HG03558 (cell line): ENCODE data around the gene MYBPC2.
"Not testable (repeated sequence)": the region's sequence is repeated elsewhere in the genome, so short reads cannot be mapped to it uniquely, and the experiment has no call there.

ENCODE experiments used
- ATAC-seq: cut with Tn5 transposase; IDR thresholded peaks from one replicate; pipeline ENCODE4 v1.9.1; 2021; ENCODE audit warnings: moderate number of reproducible peaks; ENCODE audit not compliant: unreplicated experiment; ENCODE audit errors: extremely low read depth

MYBPC2 gene

DNA sequence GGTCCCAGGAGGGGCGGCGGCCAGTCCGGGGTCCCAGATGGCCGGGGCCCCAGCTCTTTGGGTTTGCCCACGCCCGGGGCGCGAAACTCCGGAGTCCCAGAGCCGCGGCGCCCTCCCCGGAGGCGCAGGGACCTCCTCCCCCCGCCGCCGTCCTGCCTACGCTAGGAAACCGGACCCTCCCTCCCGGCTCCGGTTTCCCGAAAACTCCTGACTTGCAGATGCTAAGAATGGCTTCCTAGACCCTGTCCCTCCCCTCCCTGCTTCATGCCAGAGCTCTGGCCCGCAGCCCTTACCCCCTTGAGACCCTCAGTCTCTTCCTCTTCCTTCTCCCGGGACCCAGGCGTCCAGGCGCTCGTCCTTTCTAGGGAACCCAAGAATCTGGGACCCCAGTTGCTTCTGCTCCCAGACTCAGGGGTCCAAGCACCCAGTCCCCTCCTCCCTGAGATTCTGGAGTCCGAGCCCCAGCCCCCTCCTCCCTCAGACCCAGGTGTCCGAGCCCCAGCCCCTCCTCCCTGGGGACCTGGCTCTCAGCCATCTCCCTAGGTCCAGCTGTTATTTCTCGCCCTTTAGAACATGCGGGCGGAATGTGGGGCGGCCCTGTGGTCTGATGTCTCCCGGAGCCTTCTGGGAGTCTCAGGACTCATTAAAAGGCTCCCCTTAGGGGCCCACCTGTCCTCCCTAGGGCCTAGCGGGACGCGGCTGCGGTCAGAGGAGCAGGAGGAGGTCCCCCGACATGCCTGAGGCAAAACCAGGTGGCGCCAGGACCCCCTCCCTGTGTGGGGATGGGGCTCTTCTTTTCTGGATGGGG is at the start of gene MYBPC2:
Gene MYBPC2, plus strand, starts transcription at position 672 of the 808 bp plus-strand sequence. Its CDS starts 62 bp downstream, at position 734.
- no peak for ATAC-seq

DNA sequence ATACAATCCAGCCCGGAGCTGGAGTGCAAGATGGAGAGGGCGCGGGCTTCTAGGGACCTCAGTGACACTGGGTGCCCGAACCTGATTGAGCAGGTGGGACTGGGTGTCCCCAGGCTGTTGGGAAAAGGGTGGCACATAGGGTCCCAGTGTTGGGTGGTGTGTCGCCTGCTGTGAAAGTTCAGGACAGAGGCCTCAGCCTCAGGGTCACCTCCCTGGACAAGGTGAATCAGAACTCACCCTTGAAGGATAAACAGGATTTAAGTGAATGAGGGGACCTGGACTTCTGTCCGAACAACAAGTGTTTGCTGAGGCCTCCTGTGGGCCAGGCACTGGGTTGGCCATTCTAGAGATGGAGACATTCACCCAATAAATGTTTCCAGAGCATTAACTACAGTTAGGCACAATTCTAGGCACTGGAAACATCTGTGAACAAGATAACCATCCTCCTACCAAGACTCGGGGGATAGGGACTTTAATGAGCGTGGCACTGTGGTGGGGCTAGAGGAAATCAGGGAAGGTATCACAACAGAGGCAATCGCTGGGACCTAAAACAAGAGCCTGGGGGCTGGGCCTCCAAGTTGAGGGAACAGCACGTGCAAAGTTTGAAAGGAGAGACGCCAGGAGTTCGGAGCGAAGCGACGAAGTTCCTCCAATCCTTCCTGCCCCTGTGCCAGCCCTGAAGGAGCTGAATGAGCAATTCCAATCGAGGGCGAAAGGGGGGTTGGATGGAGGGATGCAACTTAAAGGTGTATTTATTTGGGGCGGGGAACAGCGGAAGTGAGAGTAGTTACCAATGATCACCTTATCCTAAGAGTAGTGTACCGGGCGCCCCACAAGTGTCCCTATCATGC is 49.5 kb upstream of the MYBPC2 start:
- ATAC-seq, result no peak

DNA sequence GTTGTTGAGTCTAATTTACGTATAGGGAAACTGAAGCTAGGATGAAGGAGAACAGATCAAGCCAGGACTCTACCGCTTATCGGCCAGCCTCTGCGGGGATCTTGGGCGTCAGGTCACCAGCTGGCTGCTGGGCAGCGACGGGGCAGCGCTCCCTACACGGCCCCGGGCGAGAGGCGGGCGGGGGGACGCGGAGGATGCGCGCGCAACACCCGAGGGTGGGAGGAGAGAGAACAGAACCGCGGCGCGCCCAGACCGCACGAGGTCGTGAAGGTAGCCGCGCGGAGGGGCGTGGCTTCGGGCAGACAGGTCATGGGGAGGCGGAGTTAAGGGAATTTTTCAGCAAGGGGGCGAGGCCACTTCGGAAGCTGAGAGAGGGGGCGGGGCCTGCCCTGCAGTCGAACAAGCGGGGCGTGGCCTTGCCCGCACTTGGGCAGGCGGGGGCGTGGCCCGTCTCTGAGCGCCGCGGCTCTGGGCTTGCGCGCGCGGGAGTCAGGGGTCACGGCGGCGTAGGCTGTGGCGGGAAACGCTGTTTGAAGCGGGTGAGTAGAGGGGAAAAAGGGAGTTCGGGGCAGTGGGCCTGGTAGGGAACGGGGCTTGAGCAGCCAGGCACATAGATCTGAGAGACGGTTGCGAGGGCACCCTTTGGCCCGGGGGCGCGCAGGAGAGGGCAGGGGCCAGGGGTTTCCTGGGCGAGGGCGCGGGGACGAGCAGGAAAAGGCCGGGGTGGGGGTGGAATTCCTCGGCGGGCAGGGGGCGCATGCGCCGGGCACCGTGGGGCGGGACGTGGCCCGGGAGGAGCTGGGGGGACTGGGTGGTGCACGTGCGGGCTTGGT is 48.6 kb upstream of the MYBPC2 start, which contains the start of gene POLD1:
Gene POLD1, plus strand, starts transcription at position 496 of the 833 bp plus-strand sequence. CDS start 14,505 bp downstream, outside the sequence.
- ATAC-seq, result peak; percentile 65

DNA sequence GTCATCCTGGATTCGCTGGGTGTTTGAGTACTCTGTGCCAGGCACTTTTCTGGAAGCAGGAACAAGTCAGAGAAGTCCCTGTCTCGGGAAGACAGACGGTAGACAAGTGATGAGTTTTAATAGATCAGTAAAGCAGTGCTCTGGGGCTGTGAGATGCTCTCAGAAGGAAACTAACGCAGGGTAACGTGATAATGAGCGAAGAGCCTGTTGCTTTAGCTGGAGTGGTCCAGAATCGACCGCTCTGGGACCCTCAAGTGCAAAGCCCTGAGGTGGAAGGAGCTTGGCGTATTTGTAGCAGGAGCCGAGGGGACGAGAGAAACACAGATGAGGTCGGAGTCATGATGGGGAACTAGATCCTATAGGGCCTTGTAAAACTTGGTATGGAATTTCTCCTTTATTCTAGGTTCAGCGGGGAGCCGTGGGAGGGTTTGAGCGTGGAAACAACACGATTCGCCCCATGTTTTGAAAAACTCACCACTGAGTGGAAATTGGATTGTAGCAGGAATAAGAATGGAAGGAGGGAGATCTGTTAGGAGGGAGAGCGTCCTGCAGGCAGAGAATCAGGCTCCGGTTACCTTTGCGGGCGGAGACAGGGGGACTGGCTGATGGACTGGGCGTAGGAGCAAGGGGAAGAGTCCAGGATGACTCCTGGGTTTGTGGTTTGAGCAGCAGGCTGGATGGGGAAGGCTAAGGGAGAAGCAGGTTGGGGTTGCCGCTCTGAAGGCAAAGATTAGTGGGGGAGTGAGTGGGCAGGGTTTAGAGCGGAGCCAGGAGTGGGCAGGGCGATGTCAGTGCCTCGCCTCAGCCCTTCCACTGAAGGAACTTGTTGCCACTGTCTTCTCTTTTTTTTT is 47.8 kb upstream of the MYBPC2 start:
- ATAC-seq, result no peak

DNA sequence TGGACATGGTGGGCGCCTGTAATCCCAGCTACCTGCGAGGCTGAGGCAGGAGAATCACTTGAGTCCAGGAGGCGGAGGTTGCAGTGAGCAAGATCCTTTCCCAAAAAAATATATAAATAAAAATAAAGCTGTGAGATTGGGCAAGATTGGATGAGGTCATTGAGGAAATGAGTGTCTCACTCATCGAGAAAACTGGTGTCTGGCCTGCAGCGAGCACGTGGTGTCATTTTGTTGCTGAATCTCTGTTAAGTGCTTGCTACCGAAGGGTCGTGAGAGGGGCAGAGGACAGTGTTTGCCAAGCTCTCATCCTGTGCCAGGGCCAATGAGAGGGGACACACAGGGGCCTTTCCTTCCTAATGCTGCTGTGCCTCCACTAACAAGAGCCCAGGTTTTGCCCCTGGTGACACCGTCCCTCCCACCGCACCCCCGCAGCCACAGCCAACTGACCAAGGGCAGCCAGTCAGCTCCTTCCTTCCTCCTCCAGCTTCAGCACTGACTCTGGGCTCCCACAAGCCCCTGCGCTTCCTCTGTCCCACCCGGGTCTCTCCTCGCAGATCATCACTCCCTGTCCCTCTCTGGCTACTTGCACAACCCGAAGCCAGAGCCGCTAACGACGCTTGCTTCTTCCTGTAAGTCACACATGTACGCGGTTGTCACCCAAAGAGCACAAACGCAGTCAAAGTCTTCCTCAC is 45.4 kb upstream of the MYBPC2 start:
- ATAC-seq, result no peak

DNA sequence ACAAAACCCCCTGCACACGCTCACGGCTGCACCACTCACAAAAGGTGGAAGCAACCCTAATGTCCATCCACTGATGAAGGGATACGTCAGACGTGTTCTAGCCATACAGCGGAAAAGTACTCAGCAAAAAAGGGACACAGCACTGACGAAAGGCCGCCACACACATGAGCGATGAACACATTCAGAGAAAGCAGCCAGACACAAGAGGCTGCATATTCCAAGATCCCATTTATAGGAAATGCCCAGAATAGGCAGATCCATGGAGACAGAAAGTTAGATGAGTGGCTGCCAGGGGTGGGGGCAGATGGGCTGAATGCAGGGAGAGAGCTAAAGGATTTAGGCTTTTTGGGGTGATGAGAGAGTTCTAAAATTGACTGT is 44.8 kb upstream of the MYBPC2 start:
- no peak for ATAC-seq

DNA sequence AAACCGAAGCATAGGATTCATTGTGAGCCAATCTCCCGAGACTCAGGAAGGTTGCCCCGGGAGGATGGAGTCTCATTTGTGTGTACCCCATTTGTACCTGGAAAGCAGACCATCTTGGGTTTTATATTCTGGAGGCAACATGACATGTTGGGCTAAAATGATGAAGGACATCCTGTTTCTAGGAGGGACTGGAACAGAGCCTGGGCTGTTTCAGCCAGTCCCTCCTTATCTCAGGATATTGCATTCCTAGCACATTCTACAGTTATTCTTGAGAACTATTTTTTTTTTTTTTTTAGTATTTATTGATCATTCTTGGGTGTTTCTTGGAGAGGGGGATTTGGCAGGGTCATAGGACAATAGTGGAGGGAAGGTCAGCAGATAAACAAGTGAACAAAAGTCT is 42.4 kb upstream of the MYBPC2 start:
- ATAC-seq, result not testable (repeated sequence)

DNA sequence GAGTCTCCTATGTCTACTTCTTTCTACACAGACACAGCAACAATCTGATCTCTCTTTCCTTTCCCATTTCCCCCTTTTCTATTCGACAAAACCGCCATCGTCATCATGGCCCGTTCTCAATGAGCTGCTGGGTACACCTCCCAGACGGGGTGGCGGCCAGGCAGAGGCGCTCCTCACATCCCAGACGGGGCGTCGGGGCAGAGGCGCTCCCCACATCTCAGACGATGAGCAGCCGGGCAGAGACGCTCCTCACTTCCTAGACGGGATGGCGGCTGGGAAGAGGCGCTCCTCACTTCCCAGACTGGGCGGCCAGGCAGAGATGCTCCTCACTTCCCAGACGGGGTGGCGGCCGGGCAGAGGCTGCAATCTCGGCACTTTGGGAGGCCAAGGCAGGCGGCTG is 41.7 kb upstream of the MYBPC2 start:
- not testable (repeated sequence) for ATAC-seq

DNA sequence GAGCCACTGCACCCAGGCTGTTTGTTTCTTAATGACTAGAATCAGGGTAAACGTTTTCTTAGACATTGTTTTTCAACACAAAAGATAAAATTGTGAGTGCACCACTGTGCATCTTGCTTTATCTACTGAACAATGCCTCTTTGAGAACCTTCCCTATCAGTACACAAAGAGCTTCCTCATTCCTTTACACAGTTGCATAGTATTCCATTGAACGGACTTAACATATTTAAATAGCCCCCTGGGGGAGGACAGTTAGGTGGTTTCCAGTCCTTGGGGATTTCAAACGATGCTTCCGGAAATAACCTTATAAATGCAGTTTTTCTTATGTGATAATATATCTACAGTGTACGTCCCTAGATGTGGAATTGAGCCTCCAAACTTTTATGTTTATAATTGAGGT is 39.9 kb upstream of the MYBPC2 start:
- no peak for ATAC-seq

DNA sequence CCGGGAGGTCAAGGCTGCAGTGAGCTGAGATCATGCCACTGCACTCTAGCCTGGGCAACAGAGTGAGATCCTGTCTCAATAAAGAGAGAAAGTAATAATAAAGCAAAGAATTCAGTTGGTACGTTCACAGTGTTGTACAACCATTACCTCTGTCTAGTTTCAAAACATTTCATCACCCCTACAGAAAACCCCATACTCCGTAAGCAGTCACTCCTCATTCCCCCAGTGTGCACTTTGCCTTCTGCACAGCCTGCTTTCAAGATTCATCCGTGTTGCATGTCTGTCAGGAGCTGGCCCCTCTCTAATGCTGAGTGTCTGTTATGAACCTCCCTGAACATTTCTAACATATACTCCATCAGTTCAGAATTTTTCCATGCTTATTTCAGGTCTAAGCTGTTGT is 39.1 kb upstream of the MYBPC2 start:
- no peak for ATAC-seq

DNA sequence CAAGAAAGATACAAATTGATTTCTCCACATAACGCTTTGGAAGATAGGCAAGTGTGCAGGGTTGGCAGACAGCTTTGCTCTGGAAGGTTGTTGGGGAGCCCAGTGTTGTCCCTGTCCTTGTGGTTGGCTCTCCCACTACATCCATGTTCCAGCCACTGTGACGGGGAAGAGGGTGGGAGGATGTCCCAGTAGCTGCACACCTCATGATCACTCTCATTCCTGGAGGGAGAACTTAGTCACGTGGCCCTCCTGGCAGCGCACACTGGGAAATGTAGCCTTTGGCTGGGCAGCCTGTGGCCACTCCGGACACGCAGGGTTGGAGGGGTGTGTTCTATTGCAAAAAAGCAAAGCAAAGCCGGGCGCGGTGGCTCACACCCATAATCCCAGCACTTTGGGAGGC is 38.7 kb upstream of the MYBPC2 start:
- ATAC-seq, result no peak

DNA sequence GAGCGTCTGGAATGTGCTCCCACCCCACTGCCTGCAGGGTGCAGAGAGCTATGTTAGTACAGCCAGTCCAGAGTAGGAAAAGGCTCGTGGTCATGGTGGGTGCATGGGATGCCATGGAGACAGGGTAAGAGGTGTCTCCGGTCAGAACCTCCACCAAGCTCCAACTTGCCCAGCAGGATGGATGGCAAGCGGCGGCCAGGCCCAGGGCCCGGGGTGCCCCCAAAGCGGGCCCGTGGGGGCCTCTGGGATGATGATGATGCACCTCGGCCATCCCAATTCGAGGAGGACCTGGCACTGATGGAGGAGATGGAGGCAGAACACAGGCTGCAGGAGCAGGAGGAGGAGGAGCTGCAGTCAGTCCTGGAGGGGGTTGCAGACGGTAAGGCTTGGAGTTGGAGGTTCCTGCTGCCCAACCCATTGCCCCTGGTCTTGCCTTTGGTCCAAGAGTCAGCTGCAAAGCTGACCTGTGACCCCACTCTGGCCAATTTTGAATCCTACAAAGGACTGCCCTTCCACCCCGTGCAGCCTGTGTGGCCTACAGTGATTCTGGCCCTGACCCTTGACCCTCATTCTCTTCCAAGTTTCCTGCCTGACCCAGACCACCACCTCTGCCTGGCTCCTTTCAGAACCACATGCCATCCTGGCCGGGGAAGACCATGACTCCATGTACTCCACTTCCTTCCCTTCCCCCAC is 33.9 kb upstream of the MYBPC2 start:
- no peak for ATAC-seq

DNA sequence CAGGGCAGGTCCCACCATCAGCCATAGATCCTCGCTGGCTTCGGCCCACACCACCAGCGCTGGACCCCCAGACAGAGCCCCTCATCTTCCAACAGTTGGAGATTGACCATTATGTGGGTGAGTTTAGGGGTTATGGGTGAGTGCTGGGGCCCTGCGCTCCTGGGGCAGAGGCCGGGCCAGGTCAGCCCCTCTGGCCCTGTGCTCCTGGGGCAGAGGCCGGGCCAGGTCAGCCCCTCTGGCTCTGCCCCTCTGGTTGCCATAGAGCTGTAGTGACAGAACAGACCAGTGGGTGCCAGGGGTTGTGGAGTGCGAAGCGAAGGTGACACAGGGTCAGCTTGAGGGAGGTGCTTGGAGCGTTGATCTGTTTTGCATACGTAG is 33.3 kb upstream of the MYBPC2 start:
- ATAC-seq, result no peak

DNA sequence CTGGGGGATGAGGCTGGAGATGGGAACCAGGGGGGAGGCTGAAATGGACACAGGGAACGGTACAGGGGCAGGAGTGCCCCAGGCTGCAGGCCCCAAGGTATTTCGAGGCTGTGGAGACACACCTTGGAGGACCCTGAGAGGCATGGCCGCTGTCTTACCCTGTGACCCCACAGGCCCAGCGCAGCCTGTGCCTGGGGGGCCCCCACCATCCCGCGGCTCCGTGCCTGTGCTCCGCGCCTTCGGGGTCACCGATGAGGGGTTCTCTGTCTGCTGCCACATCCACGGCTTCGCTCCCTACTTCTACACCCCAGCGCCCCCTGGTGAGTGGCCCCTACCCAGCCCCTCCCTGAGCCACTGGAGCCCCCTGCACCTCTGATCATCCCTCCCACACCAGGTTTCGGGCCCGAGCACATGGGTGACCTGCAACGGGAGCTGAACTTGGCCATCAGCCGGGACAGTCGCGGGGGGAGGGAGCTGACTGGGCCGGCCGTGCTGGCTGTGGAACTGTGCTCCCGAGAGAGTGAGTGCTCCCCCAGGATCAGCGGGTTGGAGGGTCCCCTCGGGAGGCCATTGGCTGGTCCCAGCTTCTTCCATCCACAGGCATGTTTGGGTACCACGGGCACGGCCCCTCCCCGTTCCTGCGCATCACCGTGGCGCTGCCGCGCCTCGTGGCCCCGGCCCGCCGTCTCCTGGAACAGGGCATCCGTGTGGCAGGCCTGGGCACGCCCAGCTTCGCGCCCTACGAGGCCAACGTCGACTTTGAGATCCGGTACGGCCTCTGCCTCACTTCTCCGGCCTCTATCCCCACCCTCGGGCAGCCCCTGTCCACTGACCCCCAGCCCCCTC is 30.9 kb upstream of the MYBPC2 start:
- ATAC-seq, result no peak

DNA sequence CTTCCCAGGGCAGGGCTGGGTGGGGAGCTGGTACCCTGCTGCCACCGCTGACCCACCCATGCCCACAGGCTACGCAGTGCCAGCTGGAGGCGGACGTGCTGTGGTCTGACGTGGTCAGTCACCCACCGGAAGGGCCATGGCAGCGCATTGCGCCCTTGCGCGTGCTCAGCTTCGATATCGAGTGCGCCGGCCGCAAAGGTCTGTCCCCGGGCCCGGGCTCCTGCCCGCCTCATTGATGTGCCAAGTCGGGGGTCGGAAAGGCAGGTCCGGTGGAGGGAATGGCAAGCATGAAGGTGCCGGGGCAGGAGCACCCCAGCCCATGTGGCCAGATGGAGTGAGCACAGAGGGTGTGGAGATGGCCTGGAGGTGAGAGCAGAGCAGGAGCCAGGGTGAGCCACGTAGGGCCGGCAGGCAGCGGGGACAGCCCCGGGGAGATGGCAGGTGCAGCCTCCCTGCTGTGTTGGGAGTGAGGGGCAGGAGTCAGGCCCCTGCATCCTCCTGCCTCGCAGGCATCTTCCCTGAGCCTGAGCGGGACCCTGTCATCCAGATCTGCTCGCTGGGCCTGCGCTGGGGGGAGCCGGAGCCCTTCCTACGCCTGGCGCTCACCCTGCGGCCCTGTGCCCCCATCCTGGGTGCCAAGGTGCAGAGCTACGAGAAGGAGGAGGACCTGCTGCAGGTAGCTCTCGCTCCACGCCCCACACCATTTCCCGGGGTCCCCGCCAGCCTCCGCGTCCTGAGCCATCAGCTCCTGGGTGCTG is 30.0 kb upstream of the MYBPC2 start:
- ATAC-seq, result no peak

DNA sequence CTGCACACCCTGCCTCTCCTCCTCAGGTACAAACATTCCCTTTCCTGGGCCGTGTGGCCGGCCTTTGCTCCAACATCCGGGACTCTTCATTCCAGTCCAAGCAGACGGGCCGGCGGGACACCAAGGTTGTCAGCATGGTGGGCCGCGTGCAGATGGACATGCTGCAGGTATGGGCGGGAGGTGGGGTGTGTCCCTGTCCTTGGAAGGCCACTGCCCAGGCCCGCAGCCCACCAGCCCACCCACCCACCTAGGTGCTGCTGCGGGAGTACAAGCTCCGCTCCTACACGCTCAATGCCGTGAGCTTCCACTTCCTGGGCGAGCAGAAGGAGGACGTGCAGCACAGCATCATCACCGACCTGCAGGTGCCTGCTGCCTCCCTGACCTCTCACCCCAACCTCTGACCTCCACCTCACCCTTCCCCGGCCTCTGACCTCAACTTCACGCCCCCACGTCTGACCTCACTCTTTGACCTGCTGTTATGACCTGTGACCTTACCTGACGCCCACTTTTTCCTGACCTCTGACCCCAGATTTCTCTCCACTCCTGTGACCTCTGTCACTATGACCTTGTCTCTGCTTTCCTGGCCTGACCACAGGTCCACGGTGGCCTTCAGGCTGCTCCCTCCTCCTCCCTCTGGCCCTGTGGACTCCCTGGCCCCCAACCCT is 26.4 kb upstream of the MYBPC2 start:
- no peak for ATAC-seq
